Esophagus muscularis mucosa (tissue), 4 donors: ENCODE results near the gene MYO1F.

Source experiments
- CTCF ChIP-seq, 3 experiments: fragments of 200-600 bp in 2 of 3; fragments of 450-650 bp in 1 of 3; sonication (generic) in 2 of 3; IDR thresholded peaks; one replicate each; pipeline ENCODE4 v1.5.1; 2017 to 2019; ENCODE audit warnings: antibody characterized with exemption in 3 of 3, mild to moderate bottlenecking in 2 of 3, moderate library complexity in 1 of 3
- EP300 ChIP-seq: sonication (generic); formaldehyde crosslinking; IDR thresholded peaks from one replicate; pipeline ENCODE4 v1.6.1; 2017; ENCODE audit warnings: antibody characterized with exemption
- POLR2A ChIP-seq: fragments of 450-650 bp; IDR thresholded peaks from one replicate; pipeline ENCODE4 v1.6.1; 2017; ENCODE audit warnings: antibody characterized with exemption, moderate library complexity, mild to moderate bottlenecking, low read depth

- TF ChIP-seq CTCF (IDR thresholded peaks at IDR 0.05) (no peak), EP300 (no peak), POLR2A (no peak)
Measured at GRCh38 chr19:8512115-8512967, 64.9 kb downstream of the MYO1F start.
